IPS DF 6.9 (cell line): ENCODE results near the gene ETS2.

Experiments used
- DNase-seq: peaks from one replicate; pipeline ENCODE4 v3.0.0-alpha.2; 2013; ENCODE audit warnings: low read depth, low spot score
- H3K27ac ChIP-seq: one replicate; pipeline ENCODE4 v1.5.1; 2013; ENCODE audit warnings: low read length, control low read depth
- H3K27me3 ChIP-seq: 2 replicates; pipeline ENCODE4 v1.6.1; 2013; ENCODE audit warnings: mild to moderate bottlenecking, low read length; ENCODE audit not compliant: control insufficient read depth, insufficient read depth
- H3K36me3 ChIP-seq: 2 replicates; pipeline ENCODE4 v1.6.1; 2013; ENCODE audit warnings: low read length; ENCODE audit not compliant: control insufficient read depth, insufficient read depth
- H3K4me1 ChIP-seq: 2 replicates; pipeline ENCODE4 v1.6.1; 2013; ENCODE audit warnings: low read length; ENCODE audit not compliant: control insufficient read depth, insufficient read depth
- H3K4me3 ChIP-seq: 2 replicates; pipeline ENCODE4 v1.5.1; 2013; ENCODE audit warnings: mild to moderate bottlenecking, low read length
- H3K9me3 ChIP-seq: 2 replicates; pipeline ENCODE4 v1.6.1; 2013; ENCODE audit warnings: low read length, inconsistent platforms; ENCODE audit not compliant: control insufficient read depth, insufficient read depth
- WGBS: extraction: QIAGEN DNeasy Blood & Tissue Kit; methylation state at CpG from one replicate; pipeline ENCODE4 v1.1.7; 2013; ENCODE audit warnings: mixed read lengths, missing lambda C conversion rate; ENCODE audit not compliant: insufficient read length, insufficient coverage; 5-methylcytosine and 5-hydroxymethylcytosine counted together

ETS2 gene

DNA sequence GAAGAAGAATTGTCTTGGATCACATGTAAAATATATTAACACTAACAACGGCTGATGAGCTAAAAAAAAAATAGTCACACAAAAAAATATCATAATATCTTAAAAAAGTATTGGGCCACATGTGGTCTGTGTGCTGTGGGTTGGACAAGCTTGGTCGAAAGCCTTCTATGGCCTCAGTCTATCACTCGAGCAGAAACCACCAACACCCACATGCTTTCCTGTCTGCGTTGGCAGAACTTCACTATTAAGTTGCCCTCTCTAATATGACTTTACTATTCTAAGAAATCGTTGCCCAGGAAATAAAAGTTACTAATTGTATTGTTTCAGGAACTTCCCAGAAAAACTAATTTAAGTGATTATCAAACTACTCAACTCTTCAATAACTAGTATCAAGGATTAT lies 28.2 kb upstream of the ETS2 start:
- no peak overlapping the region for H3K4me3 ChIP-seq
- no peaks in the 10 kb centered on the region for H3K4me1 ChIP-seq
- DNase-seq: no peak

DNA sequence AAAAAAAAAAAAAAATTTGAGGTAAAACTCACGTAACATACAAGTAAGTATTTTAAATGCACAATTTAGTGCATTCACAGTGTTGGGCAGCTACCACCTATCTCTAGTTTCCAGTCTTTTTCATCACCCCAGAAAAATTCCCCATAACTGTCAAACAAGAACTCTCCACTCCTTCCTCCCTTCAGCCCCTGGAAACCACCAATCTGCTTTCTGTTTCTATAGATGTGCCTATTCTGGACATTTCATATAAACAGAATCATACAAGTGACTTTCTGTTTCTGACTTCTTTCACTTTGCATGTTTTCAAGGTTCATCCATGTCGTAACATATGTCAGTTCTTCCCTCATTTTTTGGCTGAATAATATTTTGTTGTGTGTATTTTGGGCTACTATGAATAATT lies 24.9 kb upstream of the ETS2 start:
- Histone ChIP-seq H3K9me3 (no peaks in the 10 kb centered on the region), H3K27ac (no peak overlapping the region), H3K4me1 (no peaks in the 10 kb centered on the region), H3K4me3 (no peak overlapping the region), H3K36me3 (no peaks in the 10 kb centered on the region), H3K27me3 (no peaks in the 10 kb centered on the region)
- WGBS: no CpG with 5 or more reads among the region's 2 CpGs
- no peak for DNase-seq

More for the DNA sequence above, 28.2 kb upstream of the ETS2 start:
- no peak overlapping the region for H3K27ac ChIP-seq
- H3K9me3 ChIP-seq: no peaks in the 10 kb centered on the region
- no peaks in the 10 kb centered on the region for H3K27me3 ChIP-seq
- no CpG with 5 or more reads among the region's 5 CpGs for WGBS
- H3K36me3 ChIP-seq: no peaks in the 10 kb centered on the region

DNA sequence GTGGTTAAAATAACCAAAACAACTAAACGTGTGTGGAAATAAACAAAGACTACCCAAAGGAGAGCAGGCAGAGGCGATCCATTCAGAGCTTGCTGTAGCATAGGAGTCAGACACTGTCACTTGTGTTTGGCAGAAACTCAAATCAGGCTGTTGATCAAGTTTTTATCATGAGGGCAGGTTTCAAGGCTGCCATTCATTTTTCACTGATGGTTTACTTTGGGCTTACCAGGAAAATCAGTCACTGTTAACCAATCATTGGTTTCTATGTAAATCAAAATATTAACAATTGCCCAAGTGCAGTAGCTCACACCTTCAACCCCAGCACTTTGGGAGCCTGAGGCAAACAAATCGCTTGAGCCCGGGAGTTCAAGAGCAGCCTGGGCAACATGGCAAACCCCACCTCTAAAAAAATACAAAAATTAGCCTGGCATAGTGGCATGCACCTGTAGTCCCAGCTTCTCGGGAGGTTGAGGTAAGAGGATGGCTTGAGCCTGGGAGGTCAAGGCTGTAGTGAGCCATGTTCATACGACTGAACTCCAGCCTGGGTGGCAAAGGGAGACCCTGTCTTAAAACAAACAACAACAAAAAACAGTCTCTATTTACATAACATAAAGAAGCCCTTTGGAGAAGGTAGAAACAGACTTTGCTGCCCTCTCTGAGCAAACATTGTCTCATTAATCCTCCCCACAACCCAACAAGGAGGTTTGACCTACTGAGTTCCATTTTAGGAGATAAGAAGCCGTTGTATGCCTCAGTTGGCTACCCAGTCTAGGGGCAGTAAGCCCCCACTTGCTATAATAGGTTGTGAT lies 21.1 kb upstream of the ETS2 start:
- Histone ChIP-seq H3K9me3 (no peaks in the 10 kb centered on the region), H3K27ac (no peak overlapping the region), H3K4me3 (no peak overlapping the region), H3K4me1 (peaks cover 3% of the 10 kb centered on the region; the same call in 1 of the 2 replicates), H3K36me3 (no peaks in the 10 kb centered on the region), H3K27me3 (no peaks in the 10 kb centered on the region)
- no peak for DNase-seq
- no CpG with 5 or more reads among the region's 7 CpGs for WGBS

DNA sequence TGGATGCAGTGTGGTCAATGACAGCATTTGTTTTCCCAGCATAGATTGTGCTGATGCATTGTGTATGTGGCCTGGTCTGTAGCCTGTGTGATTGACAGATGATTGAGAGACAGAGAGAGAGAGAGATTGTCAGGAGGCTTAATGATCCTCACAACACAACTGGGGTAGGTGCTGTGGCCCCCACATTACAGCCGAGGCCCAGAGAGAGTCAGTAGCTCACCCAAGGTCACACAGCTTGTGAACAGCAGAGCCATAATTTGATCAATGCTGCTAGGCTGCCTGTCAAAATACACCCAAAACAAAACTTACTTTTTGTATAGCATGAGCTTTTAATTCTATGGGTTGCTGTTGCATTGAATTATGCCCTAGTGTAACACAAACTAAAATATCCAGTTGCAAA lies 20.2 kb upstream of the ETS2 start:
- DNase-seq: no peak
- no peak overlapping the region for H3K27ac ChIP-seq
- H3K9me3 ChIP-seq: no peaks in the 10 kb centered on the region
- no CpG with 5 or more reads among the region's 1 CpG for WGBS
- H3K27me3 ChIP-seq: no peaks in the 10 kb centered on the region
- no peaks in the 10 kb centered on the region for H3K36me3 ChIP-seq
- H3K4me1 ChIP-seq: peaks cover 3% of the 10 kb centered on the region; the same call in 1 of the 2 replicates
- H3K4me3 ChIP-seq: no peak overlapping the region

DNA sequence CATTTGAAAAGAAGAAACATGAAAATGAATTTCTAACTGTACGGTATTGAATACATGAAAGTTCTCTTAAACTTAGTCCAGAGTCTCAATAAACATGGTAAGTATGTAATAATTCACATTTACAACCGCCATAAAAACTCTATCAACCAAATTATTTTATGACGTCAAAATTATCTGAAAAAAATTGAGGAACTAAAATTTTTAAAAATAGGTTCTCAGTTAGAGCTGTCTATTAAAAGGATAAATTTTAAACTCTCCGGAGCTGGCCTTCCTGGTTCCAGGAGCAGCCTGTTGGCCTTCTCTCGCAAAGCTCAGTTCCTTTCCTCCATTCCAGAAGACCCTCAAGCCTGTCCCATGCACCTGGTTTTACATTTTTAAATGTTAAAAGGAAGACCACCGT lies 18.7 kb upstream of the ETS2 start:
- WGBS: no CpG with 5 or more reads among the region's 6 CpGs
- no peak overlapping the region for H3K27ac ChIP-seq
- H3K4me3 ChIP-seq: no peak overlapping the region
- no peaks in the 10 kb centered on the region for H3K9me3 ChIP-seq
- no peaks in the 10 kb centered on the region for H3K36me3 ChIP-seq
- no peak for DNase-seq
- no peaks in the 10 kb centered on the region for H3K27me3 ChIP-seq
- H3K4me1 ChIP-seq: peaks cover 3% of the 10 kb centered on the region; the same call in 1 of the 2 replicates

DNA sequence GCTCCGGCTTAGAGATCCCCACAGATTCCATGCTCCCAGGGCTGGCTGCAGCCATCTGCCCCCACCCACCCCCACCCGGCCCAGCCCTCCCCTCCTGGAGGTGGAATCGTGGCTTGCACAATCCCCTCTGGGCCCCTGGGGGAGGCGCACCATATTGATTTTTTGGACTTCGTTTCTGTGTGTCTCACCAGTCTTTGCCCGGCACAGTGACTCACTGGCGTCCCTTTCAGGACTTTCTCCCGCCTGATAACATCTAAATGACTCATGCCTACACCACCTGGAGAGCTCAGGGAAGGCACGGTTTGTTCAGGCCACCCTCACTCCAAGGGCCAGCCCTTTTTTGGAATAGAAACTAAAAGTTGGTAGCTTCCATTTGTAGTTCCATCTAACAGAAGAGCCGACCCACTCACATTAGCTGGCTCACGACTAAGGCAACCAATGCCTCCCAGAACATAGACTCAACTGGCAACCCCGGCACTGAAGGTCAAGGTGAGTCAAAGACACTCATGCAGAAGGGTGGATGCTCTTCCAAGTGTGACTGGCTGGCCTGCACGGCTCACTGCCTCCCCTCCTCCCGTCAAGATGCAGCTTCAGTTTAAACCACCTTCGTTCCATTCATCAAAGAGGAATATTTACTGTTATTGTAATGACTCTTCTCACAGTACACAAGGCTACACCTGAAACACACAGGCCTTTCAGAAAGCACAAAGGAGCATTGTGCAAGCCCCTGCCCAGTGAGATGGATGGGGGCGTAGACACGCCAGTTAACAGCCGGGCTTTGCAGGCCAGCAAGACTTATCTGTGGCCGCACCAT lies 18.1 kb upstream of the ETS2 start:
- no CpG with 5 or more reads among the region's 19 CpGs for WGBS
- Histone ChIP-seq H3K27me3 (no peaks in the 10 kb centered on the region), H3K27ac (no peak overlapping the region), H3K4me1 (peaks cover 3% of the 10 kb centered on the region; the same call in 1 of the 2 replicates), H3K4me3 (no peak overlapping the region), H3K36me3 (no peaks in the 10 kb centered on the region), H3K9me3 (no peaks in the 10 kb centered on the region)
- no peak for DNase-seq

DNA sequence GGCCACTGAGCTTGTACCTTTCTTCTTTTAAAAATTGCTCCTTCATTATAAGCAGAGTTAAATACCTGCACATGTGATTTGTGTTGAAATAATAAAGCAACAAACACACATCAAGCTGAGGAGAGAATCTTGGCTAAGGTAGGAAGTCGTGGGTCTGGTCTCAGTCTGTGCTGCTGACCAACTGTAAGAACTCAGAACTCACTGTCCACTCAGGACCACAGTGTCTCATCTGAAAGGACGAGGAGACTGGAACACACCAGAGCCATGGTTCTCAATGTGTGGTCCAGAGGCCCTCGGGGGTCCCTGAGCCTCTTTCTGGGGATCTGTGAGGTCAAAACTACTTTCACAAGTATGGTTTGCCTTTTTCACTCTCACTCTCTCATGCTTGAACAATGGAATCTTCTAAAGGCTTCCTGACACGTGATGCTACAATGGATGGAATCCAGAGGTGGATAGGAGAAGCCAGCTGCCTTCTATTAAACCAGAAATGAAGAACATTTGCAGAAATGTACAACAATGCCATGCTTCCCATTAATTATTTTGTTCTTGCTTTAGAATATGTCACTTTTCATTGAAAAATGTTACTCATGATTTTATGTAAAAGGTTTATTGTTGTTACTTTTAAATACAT lies 17.3 kb upstream of the ETS2 start:
- H3K9me3 ChIP-seq: no peaks in the 10 kb centered on the region
- H3K27ac ChIP-seq: no peak overlapping the region
- H3K4me3 ChIP-seq: no peak overlapping the region
- no CpG with 5 or more reads among the region's 4 CpGs for WGBS
- no peaks in the 10 kb centered on the region for H3K27me3 ChIP-seq
- H3K4me1 ChIP-seq: peaks cover 3% of the 10 kb centered on the region; the same call in 1 of the 2 replicates
- no peak for DNase-seq
- H3K36me3 ChIP-seq: no peaks in the 10 kb centered on the region

DNA sequence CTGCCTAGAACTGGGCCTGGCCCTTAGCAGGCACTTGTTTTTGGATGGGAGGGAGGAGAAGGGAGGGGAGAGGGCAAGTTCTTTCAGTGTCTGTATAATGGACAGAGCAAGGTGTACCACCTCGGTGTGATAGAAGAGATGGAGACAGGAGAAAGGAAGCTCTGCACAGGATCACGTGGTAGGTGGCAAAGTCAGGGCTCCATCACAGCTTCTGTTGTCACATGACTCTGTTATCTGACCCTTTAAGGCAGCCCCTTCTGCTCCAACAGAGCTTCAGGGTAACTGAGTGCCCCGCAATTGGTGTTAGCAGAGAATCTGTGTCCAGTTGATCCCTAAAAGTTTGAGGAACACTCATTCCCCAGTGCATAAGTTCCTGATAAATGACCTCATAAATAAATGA lies 16.5 kb upstream of the ETS2 start:
- H3K27me3 ChIP-seq: no peaks in the 10 kb centered on the region
- DNase-seq: no peak
- H3K4me3 ChIP-seq: no peak overlapping the region
- peaks cover 3% of the 10 kb centered on the region; the same call in 1 of the 2 replicates for H3K4me1 ChIP-seq
- no peak overlapping the region for H3K27ac ChIP-seq
- WGBS: no CpG with 5 or more reads among the region's 3 CpGs
- H3K9me3 ChIP-seq: no peaks in the 10 kb centered on the region
- H3K36me3 ChIP-seq: no peaks in the 10 kb centered on the region

DNA sequence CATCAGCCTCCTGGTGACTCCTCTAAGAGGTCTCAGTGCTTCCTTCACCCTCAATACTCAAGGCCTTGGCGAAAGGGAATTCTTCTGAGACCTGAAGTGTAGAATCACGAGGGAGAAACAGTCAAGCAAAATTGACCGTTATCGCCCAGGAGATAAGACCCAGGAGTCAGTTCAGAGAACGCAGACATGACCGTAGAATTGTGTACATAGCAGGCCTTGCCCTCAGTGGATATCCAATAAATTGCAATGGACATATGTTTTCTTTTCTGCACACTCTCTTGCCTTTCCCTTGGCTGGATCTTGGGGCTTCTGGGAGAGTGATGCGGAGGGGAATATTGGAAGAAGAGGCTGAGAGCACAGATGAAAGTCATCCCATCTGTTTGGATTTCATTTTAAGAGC lies 15.7 kb upstream of the ETS2 start:
- Histone ChIP-seq H3K36me3 (no peaks in the 10 kb centered on the region), H3K27ac (no peak overlapping the region), H3K27me3 (no peaks in the 10 kb centered on the region), H3K4me3 (no peak overlapping the region), H3K9me3 (no peaks in the 10 kb centered on the region), H3K4me1 (peaks cover 3% of the 10 kb centered on the region; the same call in 1 of the 2 replicates)
- DNase-seq: no peak
- WGBS: no CpG with 5 or more reads among the region's 7 CpGs

DNA sequence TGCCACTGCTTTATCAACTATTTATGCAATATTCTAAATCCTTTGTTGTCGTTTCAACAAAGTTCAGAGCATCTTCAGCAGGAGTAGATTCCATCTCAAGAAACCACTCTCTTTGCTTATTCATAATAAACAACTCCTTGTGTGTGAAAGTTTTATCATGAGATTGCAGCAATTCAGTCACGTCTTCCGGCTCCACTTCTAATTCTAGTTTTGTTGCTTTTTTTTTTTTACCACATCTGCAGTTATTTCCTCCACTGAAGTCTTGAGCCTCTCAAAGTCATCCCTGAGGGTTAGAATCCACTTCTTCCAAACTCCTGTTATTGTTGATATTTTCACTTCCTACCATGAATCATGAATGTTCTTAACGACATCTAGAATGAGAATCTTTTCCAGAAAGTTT lies 14.8 kb upstream of the ETS2 start:
- no CpG with 5 or more reads among the region's 4 CpGs for WGBS
- Histone ChIP-seq H3K27ac (no peak overlapping the region), H3K4me1 (peaks cover 3% of the 10 kb centered on the region; the same call in 1 of the 2 replicates), H3K9me3 (no peaks in the 10 kb centered on the region), H3K4me3 (no peak overlapping the region), H3K36me3 (no peaks in the 10 kb centered on the region), H3K27me3 (no peaks in the 10 kb centered on the region)
- DNase-seq: no peak
